Measurements from ENCODE around the gene STAT4. TPM values are rescaled to one million over a fixed set of nuclear protein-coding genes. Genes with fewer than 3 reads are reported as not detected.

Gene STAT4
- total and polyA plus RNA-seq, 2 donors: 7.5 to 13.9 TPM

DNA sequence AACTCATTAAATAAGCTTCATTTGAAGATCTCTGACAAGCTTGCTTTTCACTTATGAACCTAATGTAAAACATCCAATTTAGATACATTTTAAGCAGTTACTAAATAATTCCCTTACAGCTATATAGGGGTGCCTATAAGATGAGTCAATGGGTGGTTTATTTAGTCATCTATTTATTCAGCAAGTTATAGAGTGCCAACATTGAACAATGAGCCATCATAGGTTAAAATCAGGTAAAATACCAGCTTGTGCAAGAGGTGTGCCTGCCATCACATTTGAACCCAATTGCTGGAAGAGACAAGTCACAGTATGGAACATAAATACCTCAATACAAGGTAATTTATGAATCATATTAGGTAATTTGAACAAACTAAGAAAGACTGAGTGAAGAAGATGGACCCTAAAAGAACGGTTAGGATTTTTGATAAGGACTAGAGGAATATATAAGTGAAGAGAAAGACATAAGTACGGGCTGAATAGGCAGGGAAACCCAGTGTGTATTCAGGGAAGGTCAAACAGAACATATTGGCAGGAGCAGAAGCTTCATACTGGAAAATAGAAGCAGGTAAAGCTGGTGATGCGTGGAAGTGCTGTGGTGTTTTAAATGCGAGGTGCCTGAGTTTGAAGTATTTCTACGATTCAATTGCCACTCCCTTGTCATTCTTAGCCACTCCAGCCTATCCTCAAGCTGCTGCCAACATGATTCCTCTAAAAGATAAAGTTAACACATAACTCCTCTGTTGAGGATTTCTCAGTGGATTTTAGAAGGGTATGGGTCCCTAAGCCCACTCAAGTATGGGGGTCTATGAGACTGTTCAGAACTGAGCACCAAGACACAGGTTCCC, 18.9 kb upstream of the STAT4 start:
- Histone ChIP-seq H3K4me1 (ENCODE audit: control insufficient read depth in 2 of 2, insufficient read depth in 2 of 2, low read length in 2 of 2) (peaks cover 0 to 10% of the 10 kb centered on the region in 2 donors), H3K4me3 (ENCODE audit: low read length in 2 of 2) (no peak overlapping the region), H3K27ac (ENCODE audit: low read depth in 1 of 2, low read length in 1 of 2) (peak overlapping the region in 1 of 2 donors; percentile 5), H3K27me3 (ENCODE audit: control insufficient read depth in 2 of 2, insufficient read depth in 1 of 2, low read length in 1 of 2) (no peaks in the 10 kb centered on the region), H3K36me3 (ENCODE audit: control insufficient read depth in 2 of 2, insufficient read depth in 2 of 2, low read length in 1 of 2) (no peaks in the 10 kb centered on the region), H3K9me3 (ENCODE audit: control insufficient read depth in 2 of 2, insufficient read depth in 1 of 2, low read length in 1 of 2) (no peaks in the 10 kb centered on the region)
- WGBS: 96% methylated on average over 5 of the region's 5 CpGs
- no peak for DNase-seq (ENCODE audit: low read depth in 6 of 9, low spot score in 9 of 9)

DNA sequence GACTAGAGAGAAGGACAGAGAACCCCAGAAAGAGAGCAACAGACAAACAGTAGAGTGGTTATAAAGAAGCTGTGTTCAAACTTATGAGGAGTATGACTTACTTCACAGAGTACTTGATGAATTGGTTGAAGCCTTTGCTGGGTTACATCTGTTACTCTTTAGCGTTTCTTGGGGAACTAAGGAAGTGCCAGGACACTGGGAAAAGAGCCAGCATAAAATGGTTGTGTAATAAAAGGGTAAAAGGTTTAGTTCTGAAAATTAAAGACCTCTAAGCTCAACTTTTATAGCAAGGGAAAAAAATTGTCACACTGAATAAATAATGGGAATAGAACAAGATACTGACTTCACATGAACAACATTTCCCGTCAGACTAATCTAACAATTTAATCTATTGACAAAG, 17.0 kb upstream of the STAT4 start:
- H3K36me3 ChIP-seq (ENCODE audit: control insufficient read depth in 2 of 2, insufficient read depth in 2 of 2, low read length in 1 of 2): no peaks in the 10 kb centered on the region
- no peak overlapping the region for H3K4me3 ChIP-seq (ENCODE audit: low read length in 2 of 2)
- H3K4me1 ChIP-seq (ENCODE audit: control insufficient read depth in 2 of 2, insufficient read depth in 2 of 2, low read length in 2 of 2): peaks cover 0 to 2% of the 10 kb centered on the region in 2 donors
- H3K27me3 ChIP-seq (ENCODE audit: control insufficient read depth in 2 of 2, insufficient read depth in 1 of 2, low read length in 1 of 2): no peaks in the 10 kb centered on the region
- no peak overlapping the region for H3K27ac ChIP-seq (ENCODE audit: low read depth in 1 of 2, low read length in 1 of 2)
- 86% methylated on average over 2 of the region's 2 CpGs for WGBS
- DNase-seq (ENCODE audit: low read depth in 6 of 9, low spot score in 9 of 9): no peak
- H3K9me3 ChIP-seq (ENCODE audit: control insufficient read depth in 2 of 2, insufficient read depth in 1 of 2, low read length in 1 of 2): no peaks in the 10 kb centered on the region

DNA sequence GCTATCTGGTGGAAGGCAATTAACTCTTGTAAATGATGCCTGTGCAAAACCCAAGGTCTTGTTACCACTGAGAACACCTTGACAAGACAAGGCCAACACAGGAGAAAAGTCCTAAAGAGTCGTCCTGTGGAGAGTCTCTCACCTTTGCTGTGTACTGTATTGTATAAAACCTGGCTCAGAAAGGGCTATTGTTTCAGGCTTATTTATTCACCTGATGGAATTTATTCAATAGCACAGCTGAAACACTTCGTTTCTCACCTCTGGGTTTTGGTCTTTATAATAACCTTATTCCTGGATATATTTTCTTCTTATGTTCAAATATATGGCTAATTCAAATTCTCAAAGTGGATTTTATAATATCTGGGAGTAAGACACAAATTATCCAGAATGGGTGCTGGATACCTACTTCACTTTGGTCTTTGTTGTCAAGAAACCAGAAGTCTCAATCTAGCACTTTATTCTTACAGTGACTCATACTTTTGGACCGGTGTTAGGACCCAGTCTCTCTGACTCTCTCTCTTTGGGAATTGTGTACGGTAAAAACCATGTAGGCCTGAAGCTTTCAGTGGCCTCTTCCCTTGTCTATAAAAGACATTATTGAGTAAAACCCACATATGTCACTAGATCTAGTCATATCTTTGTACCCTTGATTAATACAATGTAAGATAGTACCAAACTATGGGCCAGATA, 16.1 kb upstream of the STAT4 start:
- H3K4me1 ChIP-seq (ENCODE audit: control insufficient read depth in 2 of 2, insufficient read depth in 2 of 2, low read length in 2 of 2): no peaks in the 10 kb centered on the region
- no peaks in the 10 kb centered on the region for H3K9me3 ChIP-seq (ENCODE audit: control insufficient read depth in 2 of 2, insufficient read depth in 1 of 2, low read length in 1 of 2)
- no peaks in the 10 kb centered on the region for H3K36me3 ChIP-seq (ENCODE audit: control insufficient read depth in 2 of 2, insufficient read depth in 2 of 2, low read length in 1 of 2)
- H3K27ac ChIP-seq (ENCODE audit: low read depth in 1 of 2, low read length in 1 of 2): no peak overlapping the region
- 99% methylated on average over 4 of the region's 4 CpGs for WGBS
- no peak for DNase-seq (ENCODE audit: low read depth in 6 of 9, low spot score in 9 of 9)
- no peak overlapping the region for H3K4me3 ChIP-seq (ENCODE audit: low read length in 2 of 2)
- no peaks in the 10 kb centered on the region for H3K27me3 ChIP-seq (ENCODE audit: control insufficient read depth in 2 of 2, insufficient read depth in 1 of 2, low read length in 1 of 2)

DNA sequence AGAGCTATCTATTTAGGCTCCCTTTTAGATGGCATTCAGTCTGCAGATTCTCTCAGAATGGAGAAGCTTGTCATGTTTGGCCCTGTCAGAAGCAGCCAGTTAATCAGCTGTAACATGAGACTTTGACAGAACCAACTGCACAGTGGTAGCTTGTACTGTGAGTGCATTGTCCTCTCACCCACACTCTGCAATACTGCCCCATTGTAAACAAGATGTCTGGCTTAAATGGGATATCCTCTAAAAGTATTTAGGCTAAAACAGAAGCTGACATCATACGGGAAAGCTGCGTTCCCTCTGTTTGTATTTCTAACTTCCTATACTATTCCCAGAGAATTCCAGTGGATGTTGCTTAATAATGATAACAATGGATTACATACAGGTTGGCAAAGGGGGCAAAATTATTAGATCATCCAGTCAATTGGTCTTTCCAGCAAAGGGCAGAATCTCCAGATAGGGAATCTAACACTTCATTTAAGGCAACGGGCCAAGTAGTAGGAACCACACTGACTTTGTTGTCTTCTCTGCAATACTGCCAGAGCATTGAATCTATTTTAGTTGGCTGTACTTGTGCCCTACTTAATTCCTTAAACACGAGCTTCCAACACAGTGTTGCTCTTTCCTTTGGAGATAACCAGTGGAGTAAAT, 15.4 kb upstream of the STAT4 start:
- 92% methylated on average over 4 of the region's 4 CpGs for WGBS

DNA sequence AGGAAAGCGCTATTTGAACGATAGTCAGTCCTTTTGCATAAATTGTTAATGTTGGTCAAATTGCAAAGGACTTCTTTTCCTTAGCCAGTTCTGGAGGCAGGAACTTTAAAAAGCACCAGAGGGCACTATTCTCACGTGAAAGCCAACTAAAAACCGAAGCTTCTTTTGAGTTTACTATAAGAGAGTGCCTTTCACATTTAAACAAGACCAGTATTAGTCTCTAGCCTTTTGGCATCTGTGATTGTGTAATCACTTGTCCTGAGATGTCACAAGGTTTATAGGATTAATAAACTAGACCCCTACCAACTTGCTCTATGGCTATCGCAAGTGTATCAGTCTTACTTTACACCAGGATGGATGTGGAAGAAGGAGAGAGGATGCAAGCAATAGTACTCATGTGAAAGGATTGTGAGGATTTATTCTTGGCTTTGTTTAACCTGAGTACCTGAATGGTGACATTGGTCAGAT, 14.4 kb upstream of the STAT4 start:
- no peak overlapping the region for H3K27ac ChIP-seq (ENCODE audit: low read depth in 1 of 2, low read length in 1 of 2)
- 30% methylated on average over 5 of the region's 5 CpGs for WGBS
- no peaks in the 10 kb centered on the region for H3K4me1 ChIP-seq (ENCODE audit: control insufficient read depth in 2 of 2, insufficient read depth in 2 of 2, low read length in 2 of 2)
- H3K9me3 ChIP-seq (ENCODE audit: control insufficient read depth in 2 of 2, insufficient read depth in 1 of 2, low read length in 1 of 2): no peaks in the 10 kb centered on the region
- H3K27me3 ChIP-seq (ENCODE audit: control insufficient read depth in 2 of 2, insufficient read depth in 1 of 2, low read length in 1 of 2): no peaks in the 10 kb centered on the region
- DNase-seq (ENCODE audit: low read depth in 6 of 9, low spot score in 9 of 9): peak in 3 of 9 donors; percentile 24 to 72 (median 54)
- no peaks in the 10 kb centered on the region for H3K36me3 ChIP-seq (ENCODE audit: control insufficient read depth in 2 of 2, insufficient read depth in 2 of 2, low read length in 1 of 2)
- no peak overlapping the region for H3K4me3 ChIP-seq (ENCODE audit: low read length in 2 of 2)

More for the DNA sequence above, 15.4 kb upstream of the STAT4 start:
- no peak for DNase-seq (ENCODE audit: low read depth in 6 of 9, low spot score in 9 of 9)
- Histone ChIP-seq H3K9me3 (ENCODE audit: control insufficient read depth in 2 of 2, insufficient read depth in 1 of 2, low read length in 1 of 2) (no peaks in the 10 kb centered on the region), H3K27ac (ENCODE audit: low read depth in 1 of 2, low read length in 1 of 2) (no peak overlapping the region), H3K27me3 (ENCODE audit: control insufficient read depth in 2 of 2, insufficient read depth in 1 of 2, low read length in 1 of 2) (no peaks in the 10 kb centered on the region), H3K4me3 (ENCODE audit: low read length in 2 of 2) (no peak overlapping the region), H3K36me3 (ENCODE audit: control insufficient read depth in 2 of 2, insufficient read depth in 2 of 2, low read length in 1 of 2) (no peaks in the 10 kb centered on the region), H3K4me1 (ENCODE audit: control insufficient read depth in 2 of 2, insufficient read depth in 2 of 2, low read length in 2 of 2) (no peaks in the 10 kb centered on the region)

DNA sequence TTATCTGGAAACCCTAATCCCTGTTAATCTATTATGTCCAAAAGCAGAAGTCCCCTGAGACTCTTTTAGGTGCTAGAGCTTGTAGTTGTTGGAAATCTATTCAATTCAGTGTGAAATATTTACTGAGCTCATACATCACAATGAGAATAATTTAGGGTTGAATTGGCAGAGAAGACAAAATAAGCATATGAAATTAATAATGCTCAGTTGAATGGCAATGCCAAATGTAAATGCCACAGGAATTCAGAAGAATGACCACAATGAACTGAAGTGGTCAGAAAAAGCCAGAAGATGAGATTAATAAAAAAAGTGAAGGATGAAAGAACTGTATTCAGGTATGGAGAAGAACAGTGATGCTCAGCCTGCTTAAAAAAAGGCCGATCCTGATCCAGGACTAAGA, 8.0 kb upstream of the STAT4 start:
- Histone ChIP-seq H3K27ac (ENCODE audit: low read depth in 1 of 2, low read length in 1 of 2) (no peak overlapping the region), H3K27me3 (ENCODE audit: control insufficient read depth in 2 of 2, insufficient read depth in 1 of 2, low read length in 1 of 2) (no peaks in the 10 kb centered on the region), H3K4me3 (ENCODE audit: low read length in 2 of 2) (no peak overlapping the region), H3K9me3 (ENCODE audit: control insufficient read depth in 2 of 2, insufficient read depth in 1 of 2, low read length in 1 of 2) (no peaks in the 10 kb centered on the region), H3K36me3 (ENCODE audit: control insufficient read depth in 2 of 2, insufficient read depth in 2 of 2, low read length in 1 of 2) (no peaks in the 10 kb centered on the region), H3K4me1 (ENCODE audit: control insufficient read depth in 2 of 2, insufficient read depth in 2 of 2, low read length in 2 of 2) (no peaks in the 10 kb centered on the region)
- no peak for DNase-seq (ENCODE audit: low read depth in 6 of 9, low spot score in 9 of 9)
- WGBS: 98% methylated on average over 1 of the region's 1 CpG

DNA sequence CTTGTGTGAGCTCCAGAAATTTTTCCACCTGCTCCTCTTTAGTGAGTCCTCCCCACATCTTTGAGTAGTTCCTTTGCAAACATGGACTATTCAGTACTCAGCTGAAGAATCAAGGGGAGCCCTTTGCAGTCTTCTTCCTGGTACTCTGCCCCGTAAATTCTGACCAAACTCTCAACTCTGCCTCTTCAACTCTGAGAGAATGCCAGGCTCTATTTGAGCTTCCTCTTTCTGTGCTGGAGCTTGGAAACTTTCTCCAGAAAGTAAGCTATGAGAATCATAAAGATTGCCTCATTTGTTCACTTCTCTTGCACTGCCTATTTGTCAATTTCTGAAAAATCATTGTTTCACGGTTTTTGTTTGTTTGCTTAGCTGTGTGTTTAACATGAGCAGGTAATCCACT, 7.4 kb upstream of the STAT4 start:
- Histone ChIP-seq H3K4me1 (ENCODE audit: control insufficient read depth in 2 of 2, insufficient read depth in 2 of 2, low read length in 2 of 2) (no peaks in the 10 kb centered on the region), H3K9me3 (ENCODE audit: control insufficient read depth in 2 of 2, insufficient read depth in 1 of 2, low read length in 1 of 2) (no peaks in the 10 kb centered on the region), H3K27ac (ENCODE audit: low read depth in 1 of 2, low read length in 1 of 2) (no peak overlapping the region), H3K36me3 (ENCODE audit: control insufficient read depth in 2 of 2, insufficient read depth in 2 of 2, low read length in 1 of 2) (no peaks in the 10 kb centered on the region), H3K4me3 (ENCODE audit: low read length in 2 of 2) (no peak overlapping the region), H3K27me3 (ENCODE audit: control insufficient read depth in 2 of 2, insufficient read depth in 1 of 2, low read length in 1 of 2) (no peaks in the 10 kb centered on the region)
- WGBS: 58% methylated on average over 2 of the region's 2 CpGs
- DNase-seq (ENCODE audit: low read depth in 6 of 9, low spot score in 9 of 9): no peak

DNA sequence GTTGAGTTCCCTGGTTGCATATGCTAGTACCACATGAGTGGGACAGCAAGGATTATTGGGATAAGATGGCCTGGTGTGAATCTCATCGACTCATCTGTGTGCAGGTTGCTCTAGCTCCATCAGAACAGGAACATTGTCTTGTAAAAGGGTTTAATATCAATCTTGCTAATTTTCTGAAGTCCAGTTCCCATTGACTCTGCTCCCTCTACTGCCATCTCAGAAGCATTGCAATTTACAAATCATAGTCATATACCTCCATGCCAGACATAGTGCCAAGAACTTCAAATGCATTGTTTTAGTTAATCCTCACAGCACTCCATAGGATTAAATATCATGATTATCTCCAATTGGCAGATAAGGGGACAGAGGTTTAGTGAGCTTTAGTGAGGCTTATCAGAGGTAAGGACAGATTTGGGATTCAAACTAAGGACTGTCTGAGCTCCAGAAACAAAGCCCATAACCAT, 4.8 kb upstream of the STAT4 start:
- WGBS: 29% methylated on average over 1 of the region's 1 CpG

DNA sequence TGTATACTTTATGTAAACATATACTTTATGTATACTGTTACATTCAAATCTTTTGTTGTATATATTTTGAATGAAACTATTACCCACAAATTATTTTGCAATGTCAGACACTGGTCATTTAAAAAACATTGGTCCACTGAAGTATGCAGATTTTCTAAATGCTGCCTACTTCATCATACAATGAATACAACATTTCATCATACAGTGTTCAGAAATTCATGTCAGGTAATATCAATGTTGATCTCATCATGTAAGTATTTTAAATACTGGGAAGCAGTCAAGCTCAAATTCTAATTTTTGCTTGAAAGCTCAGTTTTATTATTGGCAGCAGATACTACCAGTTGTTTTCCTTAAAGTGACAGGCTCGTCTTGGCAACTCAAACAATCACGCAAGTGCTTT, 2.9 kb upstream of the STAT4 start:
- no peak overlapping the region for H3K27ac ChIP-seq (ENCODE audit: low read depth in 1 of 2, low read length in 1 of 2)
- no peaks in the 10 kb centered on the region for H3K9me3 ChIP-seq (ENCODE audit: control insufficient read depth in 2 of 2, insufficient read depth in 1 of 2, low read length in 1 of 2)
- no peak for DNase-seq (ENCODE audit: low read depth in 6 of 9, low spot score in 9 of 9)
- 98% methylated on average over 2 of the region's 2 CpGs for whole genome bisulfite sequencing
- H3K36me3 ChIP-seq (ENCODE audit: control insufficient read depth in 2 of 2, insufficient read depth in 2 of 2, low read length in 1 of 2): no peaks in the 10 kb centered on the region
- no peak overlapping the region for H3K4me3 ChIP-seq (ENCODE audit: low read length in 2 of 2)
- H3K27me3 ChIP-seq (ENCODE audit: control insufficient read depth in 2 of 2, insufficient read depth in 1 of 2, low read length in 1 of 2): no peaks in the 10 kb centered on the region
- peaks cover 9 to 16% of the 10 kb centered on the region in 2 donors for H3K4me1 ChIP-seq (ENCODE audit: control insufficient read depth in 2 of 2, insufficient read depth in 2 of 2, low read length in 2 of 2)

More for the DNA sequence above, 4.8 kb upstream of the STAT4 start:
- Histone ChIP-seq H3K27ac (ENCODE audit: low read depth in 1 of 2, low read length in 1 of 2) (no peak overlapping the region), H3K9me3 (ENCODE audit: control insufficient read depth in 2 of 2, insufficient read depth in 1 of 2, low read length in 1 of 2) (no peaks in the 10 kb centered on the region), H3K36me3 (ENCODE audit: control insufficient read depth in 2 of 2, insufficient read depth in 2 of 2, low read length in 1 of 2) (no peaks in the 10 kb centered on the region), H3K27me3 (ENCODE audit: control insufficient read depth in 2 of 2, insufficient read depth in 1 of 2, low read length in 1 of 2) (no peaks in the 10 kb centered on the region), H3K4me1 (ENCODE audit: control insufficient read depth in 2 of 2, insufficient read depth in 2 of 2, low read length in 2 of 2) (peaks cover 9 to 10% of the 10 kb centered on the region in 2 donors), H3K4me3 (ENCODE audit: low read length in 2 of 2) (no peak overlapping the region)
- DNase-seq (ENCODE audit: low read depth in 6 of 9, low spot score in 9 of 9): peak in 2 of 9 donors; percentile 25 to 39
